HCT116 (cell line): Measurements from ENCODE around the gene ADM2. TPM values are rescaled to one million over a fixed set of nuclear protein-coding genes. Genes with fewer than 3 reads are reported as not detected.

Experiments used
- ATAC-seq: fragments of 200-7000 bp; cut with Tn5 transposase; 2 replicates; pipeline ENCODE4 v1.9.1; 2020; ENCODE audit warnings: mild to moderate bottlenecking, moderate library complexity
- BruUV-seq: library from RNA; stranded (reverse); fragments of 400-500 nt; replicated peaks from 2 replicates; lab custom pipeline; 2021; lab: Mats Ljungman, UMichigan
- CTCF ChIA-PET: fragments of 300-600 bp; sonication (Branson Sonifier 250); formaldehyde crosslinking; loops from one replicate; lab custom pipeline; 2021; ENCODE audit warnings: antibody characterized with exemption; lab: Charles Lee
- POLR2A ChIA-PET: fragments of 300-600, 350-600 bp; sonication (Branson Sonifier 250); formaldehyde crosslinking; loops from one replicate; lab custom pipeline; 2021; ENCODE audit warnings: antibody characterized with exemption; lab: Charles Lee
- RAD21 ChIA-PET, 2 experiments: fragments of 300-600 bp; sonication (Branson Sonifier 250); formaldehyde crosslinking; loops; one replicate each; lab custom pipeline; 2023; ENCODE audit warnings: low total read pairs in 2 of 2; ENCODE audit not compliant: uncharacterized antibody in 2 of 2, unreplicated experiment in 2 of 2, low non-redundant PET in 1 of 2; lab: Charles Lee
- DNase-seq: peaks from one replicate; pipeline ENCODE4 v3.0.0-alpha.2; 2010; ENCODE audit warnings: low read depth, low spot score
- H2AFZ ChIP-seq: fragments of 200-600 bp; shearing (Covaris generic), sonication (generic); 2 replicates; pipeline ENCODE4 v1.6.1; 2017; ENCODE audit warnings: low read depth, mixed run types, mixed read lengths, antibody characterized with exemption, low read length; ENCODE audit not compliant: poor library complexity, severe bottlenecking
- H3K27ac ChIP-seq: 2 replicates; pipeline ENCODE4 v1.5.1; 2012; ENCODE audit warnings: low read depth, low read length
- H3K27me3 ChIP-seq: fragments of 200-600 bp; sonication (generic); 2 replicates; pipeline ENCODE4 v1.6.1; 2016; ENCODE audit warnings: mixed run types, low read length, mixed read lengths; ENCODE audit not compliant: insufficient read depth
- H3K36me3 ChIP-seq, 2 experiments: fragments of 200-500 bp in 1 of 2; fragments of 200-600 bp in 1 of 2; sonication (Bioruptor generic) in 1 of 2; sonication (generic) in 1 of 2; 2 replicates each; pipeline versions ENCODE4 v1.5.1 to v1.6.1; 2014 to 2016; ENCODE audit warnings: low read length in 2 of 2, inconsistent platforms in 1 of 2, mixed read lengths in 1 of 2, mixed run types in 1 of 2; ENCODE audit not compliant: insufficient read depth in 2 of 2, control insufficient read depth in 1 of 2
- H3K4me1 ChIP-seq, 2 experiments: fragments of 200-600 bp in 1 of 2; sonication (generic) in 1 of 2; 2 replicates each; pipeline versions ENCODE4 v1.5.1 to v1.6.1; 2012 to 2017; ENCODE audit warnings: low read length in 2 of 2, inconsistent platforms in 1 of 2, mild to moderate bottlenecking in 1 of 2, mixed read lengths in 1 of 2, mixed run types in 1 of 2, moderate library complexity in 1 of 2; ENCODE audit not compliant: insufficient read depth in 2 of 2, control insufficient read depth in 1 of 2
- H3K4me2 ChIP-seq: fragments of 200-600 bp; sonication (generic); 2 replicates; pipeline ENCODE4 v1.6.1; 2017; ENCODE audit warnings: mixed run types, low read length, mixed read lengths
- H3K4me3 ChIP-seq, 2 experiments: fragments of 200-600 bp in 1 of 2; sonication (generic) in 1 of 2; replicated peaks in 1 of 2; 2 replicates each; pipeline ENCODE4 v1.5.1; 2011 to 2016; ENCODE audit warnings: low read length in 2 of 2, control low read depth in 1 of 2, low read depth in 1 of 2, mild to moderate bottlenecking in 1 of 2, mixed read lengths in 1 of 2, mixed run types in 1 of 2
- H3K79me2 ChIP-seq: fragments of 200-600 bp; sonication (generic); 2 replicates; pipeline ENCODE4 v1.6.1; 2017; ENCODE audit warnings: mild to moderate bottlenecking, mixed run types, low read length, moderate library complexity, mixed read lengths; ENCODE audit not compliant: insufficient read depth
- H3K9ac ChIP-seq: fragments of 200-600 bp; sonication (generic); 2 replicates; pipeline ENCODE4 v1.6.1; 2016; ENCODE audit warnings: low read length, mixed read lengths
- H3K9me2 ChIP-seq: fragments of 200-600 bp; sonication (generic), shearing (Covaris generic); 2 replicates; pipeline ENCODE4 v1.6.1; 2017; ENCODE audit warnings: mixed run types, mild to moderate bottlenecking, moderate library complexity; ENCODE audit not compliant: insufficient read depth
- H3K9me3 ChIP-seq, 2 experiments: fragments of 200-500 bp in 1 of 2; fragments of 200-600 bp in 1 of 2; sonication (Bioruptor generic) in 1 of 2; sonication (generic) in 1 of 2; 2 replicates each; pipeline ENCODE4 v1.6.1; 2014 to 2017; ENCODE audit warnings: low read length in 2 of 2, mixed read lengths in 2 of 2, inconsistent platforms in 1 of 2, low read depth in 1 of 2, mild to moderate bottlenecking in 1 of 2, mixed run types in 1 of 2, moderate library complexity in 1 of 2; ENCODE audit not compliant: control insufficient read depth in 1 of 2, insufficient read depth in 1 of 2
- H4K20me1 ChIP-seq: fragments of 200-600 bp; sonication (generic), shearing (Covaris generic); 2 replicates; pipeline ENCODE4 v1.6.1; 2017; ENCODE audit warnings: mixed run types, mild to moderate bottlenecking, moderate library complexity; ENCODE audit not compliant: insufficient read depth
- CBX3 ChIP-seq: IDR thresholded peaks from 2 replicates; pipeline ENCODE4 v1.6.1; 2012; ENCODE audit warnings: low read depth
- CEBPB ChIP-seq: IDR thresholded peaks from 2 replicates; pipeline ENCODE4 v1.6.1; 2012; ENCODE audit warnings: low read depth
- CTCF ChIP-seq, 3 experiments: fragments of 200-600 bp in 1 of 3; sonication (generic) in 1 of 3; IDR thresholded peaks in 2 of 3; conservative IDR thresholded peaks in 1 of 3; 2 replicates each; pipeline ENCODE4 v1.5.1; 2012 to 2017; ENCODE audit warnings: low read depth in 2 of 3, low read length in 2 of 3, antibody characterized with exemption in 1 of 3, borderline replicate concordance in 1 of 3, control low read depth in 1 of 3, mild to moderate bottlenecking in 1 of 3, mixed read lengths in 1 of 3, mixed run types in 1 of 3, moderate library complexity in 1 of 3; ENCODE audit not compliant: insufficient read depth in 1 of 3
- EGR1 ChIP-seq: IDR thresholded peaks from 2 replicates; pipeline ENCODE4 v1.6.1; 2012; ENCODE audit warnings: low read depth
- ELF1 ChIP-seq: IDR thresholded peaks from 2 replicates; pipeline ENCODE4 v1.6.1; 2012; ENCODE audit warnings: low read depth, borderline replicate concordance
- EZH2 ChIP-seq: fragments of 200-600 bp; sonication (generic); IDR thresholded peaks from 2 replicates; pipeline ENCODE4 v1.6.1; 2017; ENCODE audit warnings: antibody characterized with exemption, mixed run types
- EZH2phosphoT487 ChIP-seq: fragments of 200-600 bp; IDR thresholded peaks from 2 replicates; pipeline ENCODE4 v1.6.1; 2018; ENCODE audit warnings: antibody characterized with exemption, borderline replicate concordance
- FOSL1 ChIP-seq: IDR thresholded peaks from 2 replicates; pipeline ENCODE4 v1.6.1; 2012; ENCODE audit warnings: low read depth
- JUND ChIP-seq: IDR thresholded peaks from 2 replicates; pipeline ENCODE4 v1.6.1; 2012
- POLR2A ChIP-seq: IDR thresholded peaks from 2 replicates; pipeline ENCODE4 v1.7.0; 2011; ENCODE audit warnings: borderline replicate concordance; ENCODE audit not compliant: insufficient read depth, insufficient read length; ENCODE audit errors: extremely low read depth
- RAD21 ChIP-seq: IDR thresholded peaks from 2 replicates; pipeline ENCODE4 v1.6.1; 2012; ENCODE audit warnings: low read depth, mild to moderate bottlenecking
- SIN3A ChIP-seq: IDR thresholded peaks from 2 replicates; pipeline ENCODE4 v1.6.1; 2012; ENCODE audit warnings: low read depth
- SRF ChIP-seq: IDR thresholded peaks from 2 replicates; pipeline ENCODE4 v1.6.1; 2012; ENCODE audit warnings: low read depth
- TCF7L2 ChIP-seq: IDR thresholded peaks from 2 replicates; pipeline ENCODE4 v1.7.0; 2011; ENCODE audit warnings: borderline replicate concordance, inconsistent platforms; ENCODE audit not compliant: insufficient read depth, insufficient read length; ENCODE audit errors: extremely low read depth
- YY1 ChIP-seq: IDR thresholded peaks from 2 replicates; pipeline ENCODE4 v1.6.1; 2011; ENCODE audit warnings: low read length, low read depth, moderate library complexity, mild to moderate bottlenecking; ENCODE audit not compliant: insufficient replicate concordance; ENCODE audit errors: extremely low read depth
- ZBTB33 ChIP-seq: IDR thresholded peaks from 2 replicates; pipeline ENCODE4 v1.6.1; 2011; ENCODE audit warnings: mild to moderate bottlenecking, low read length, moderate library complexity; ENCODE audit not compliant: insufficient replicate concordance; ENCODE audit errors: extremely low read depth
- ZFX ChIP-seq: fragments of 450-650 bp; IDR thresholded peaks from 2 replicates; pipeline ENCODE4 v1.6.1; 2017
- ZNF274 ChIP-seq: fragments of 200-500 bp; sonication (Bioruptor generic); IDR thresholded peaks from 2 replicates; pipeline ENCODE4 v1.6.1; 2014; ENCODE audit warnings: mild to moderate bottlenecking, low read depth, low read length, inconsistent platforms
- intact Hi-C: fragments of 100-400 bp; cut with micrococcal nuclease; formaldehyde crosslinking; loops from 2 replicates; pipeline ENCODE4 v1.10.0; 2022
- total RNA-seq: library from RNA; stranded (reverse); gene quantifications from one replicate; pipeline ENCODE4 v1.2.1, GENCODE V29; 2021; ENCODE audit not compliant: unreplicated experiment
- TF ChIP-seq, protein P1 (sequence below): IDR thresholded peaks from 2 replicates; pipeline ENCODE4 v1.6.1; 2012
- TF ChIP-seq, protein P2 (sequence below): IDR thresholded peaks from 2 replicates; pipeline ENCODE4 v1.6.1; 2012

The ADM2 gene
- total RNA-seq, 1 experiment from 2014 or later: 12.8 TPM

GRCh38 chr22:50524676-50525103, 43.3 kb downstream of the ADM2 start (continued):
- TF ChIP-seq CEBPB: no peak
- TF ChIP-seq, protein P1, sequence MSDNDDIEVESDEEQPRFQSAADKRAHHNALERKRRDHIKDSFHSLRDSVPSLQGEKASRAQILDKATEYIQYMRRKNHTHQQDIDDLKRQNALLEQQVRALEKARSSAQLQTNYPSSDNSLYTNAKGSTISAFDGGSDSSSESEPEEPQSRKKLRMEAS: no peak
- TF ChIP-seq, all 23 proteins: peak for 0

DNA sequence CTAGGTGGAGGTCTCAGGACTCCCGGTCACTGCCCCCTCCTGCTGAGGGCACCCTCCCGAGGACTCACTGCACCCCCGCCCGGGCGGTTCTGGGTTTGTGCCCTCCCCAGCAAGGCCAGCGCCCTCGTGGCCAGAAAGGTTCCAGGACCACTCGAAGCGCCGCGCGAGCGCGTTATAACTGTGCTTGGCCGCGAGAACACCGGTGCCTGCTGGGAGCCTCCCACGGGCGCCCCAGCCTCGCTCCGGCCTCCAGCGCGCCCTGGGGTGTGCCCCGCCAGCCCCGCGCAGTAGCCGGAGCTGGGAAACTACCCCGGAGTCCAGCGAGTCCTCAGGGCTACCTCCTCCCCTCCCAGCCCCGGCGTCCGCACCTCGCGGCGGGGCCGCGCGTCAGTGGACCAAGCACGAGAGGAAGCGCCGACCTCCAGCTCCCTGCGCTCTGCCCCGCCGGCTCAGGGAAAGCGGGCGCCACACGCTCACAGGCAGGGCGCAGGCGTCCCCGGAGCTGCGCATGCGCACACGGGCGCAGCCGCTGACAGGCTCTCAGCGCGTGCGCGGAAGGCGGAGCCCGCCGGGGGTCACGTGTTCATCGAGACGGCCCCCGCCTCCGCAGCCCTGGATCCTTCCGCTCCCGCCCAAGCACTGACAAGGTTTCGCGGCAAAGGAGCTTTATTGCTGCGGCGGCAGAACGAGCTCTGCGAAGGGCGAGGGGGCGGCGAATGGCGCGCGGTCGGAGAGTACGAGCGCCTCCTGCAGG, 43.9 kb downstream of the ADM2 start, which contains the start of gene SCO2:
TSS of gene SCO2 (minus strand) at position 495 of the 754 bp plus-strand sequence. CDS start 1,187 bp downstream, outside the sequence.
- Histone ChIP-seq H3K27me3 (no peaks in the 10 kb centered on the region), H3K9me3 (no peaks in the 10 kb centered on the region), H3K36me3 (peaks cover 0 to 11% of the 10 kb centered on the region in 2 experiments; a peak in 2 of 4 replicates), H2AFZ (no peak within 1 kb of the TSS), H4K20me1 (no peaks in the 10 kb centered on the region), H3K79me2 (peaks cover 30% of the 10 kb centered on the region), H3K27ac (peak within 1 kb of the TSS; percentile 100), H3K9ac (peak within 1 kb of the TSS; percentile 93), H3K4me1 (peaks cover 13 to 61% of the 10 kb centered on the region in 2 experiments; a peak in 3 of 4 replicates), H3K9me2 (no peaks in the 10 kb centered on the region), H3K4me3 (peak within 1 kb of the TSS; percentile 78 to 85), H3K4me2 (peak within 1 kb of the TSS; percentile 99)
- ATAC-seq (peak; percentile 57), DNase-seq (peak; percentile 93)
- intact Hi-C loops: loop anchor here (1.0 kb wide), 1 partner anchor 17 kb away; the partner anchor contains the start of gene NCAPH2
- ChIA-PET CTCF (interaction anchor here (0.7 to 1.7 kb wide), 19 partner anchors 11 to 376 kb away, joined by 3 to 21 read pairs (median 5); partner anchors contain the start of genes ARSA, HDAC10, KLHDC7B and LMF2), RAD21 (interaction anchor here (0.8 to 2.2 kb wide), 4 partner anchors 17 to 125 kb away, joined by 4 to 8 read pairs (median 6); partner anchors contain the start of genes LMF2 (in 2 of the 2), NCAPH2 (in 1 of the 2) and SYCE3 (in 1 of the 2)), POLR2A (interaction anchor here (0.8 to 2.1 kb wide), 7 partner anchors 11 to 95 kb away, joined by 3 to 20 read pairs (median 5); partner anchors contain the start of genes CHKB, LMF2, NCAPH2 and SYCE3)
- TSS peak; percentile 29 for BruUV-seq
- peak; percentile 79 for TF ChIP-seq POLR2A
- no peak for TF ChIP-seq SRF
- TF ChIP-seq, protein P1: no peak
- no peak for TF ChIP-seq EZH2
- TF ChIP-seq TCF7L2: peak; percentile 61
- no peak for TF ChIP-seq EGR1
- TF ChIP-seq YY1: no peak
- no peak for TF ChIP-seq JUND
- no peak for TF ChIP-seq ELF1
- TF ChIP-seq FOSL1: no peak
- TF ChIP-seq ZBTB33: no peak
- no peak for TF ChIP-seq EZH2phosphoT487
- peak in 1 of 3 experiments; percentile 55; a peak in 4 of 6 replicates for TF ChIP-seq CTCF (IDR thresholded peaks at IDR 0.05 in 2 of 3, conservative IDR thresholded peaks at IDR 0.05 in 1 of 3; ENCODE audit: borderline replicate concordance in 1 of 3, insufficient read depth in 1 of 3, low read depth in 2 of 3, low read length in 2 of 3)
- TF ChIP-seq, protein P2, sequence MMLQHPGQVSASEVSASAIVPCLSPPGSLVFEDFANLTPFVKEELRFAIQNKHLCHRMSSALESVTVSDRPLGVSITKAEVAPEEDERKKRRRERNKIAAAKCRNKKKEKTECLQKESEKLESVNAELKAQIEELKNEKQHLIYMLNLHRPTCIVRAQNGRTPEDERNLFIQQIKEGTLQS: no peak
- TF ChIP-seq ZFX: peak; percentile 40; the same call in 1 of the 2 replicates
- no peak for TF ChIP-seq CBX3
- no peak for TF ChIP-seq RAD21
- TF ChIP-seq SIN3A: no peak
- no peak for TF ChIP-seq ZNF274
